ENCODE measurements around the gene SPDYE17. TPM values are rescaled to one million over a fixed set of nuclear protein-coding genes. Genes with fewer than 3 reads are reported as not detected.
"Not testable (repeated sequence)": the region's sequence is repeated elsewhere in the genome, so short reads cannot be mapped to it uniquely, and the experiment has no call there.

The SPDYE17 gene, protein sequence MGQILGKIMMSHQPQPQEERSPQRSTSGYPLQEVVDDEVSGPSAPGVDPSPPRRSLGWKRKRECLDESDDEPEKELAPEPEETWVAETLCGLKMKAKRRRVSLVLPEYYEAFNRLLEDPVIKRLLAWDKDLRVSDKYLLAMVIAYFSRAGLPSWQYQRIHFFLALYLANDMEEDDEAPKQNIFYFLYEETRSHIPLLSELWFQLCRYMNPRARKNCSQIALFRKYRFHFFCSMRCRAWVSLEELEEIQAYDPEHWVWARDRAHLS
- total RNA-seq = not detected

DNA sequence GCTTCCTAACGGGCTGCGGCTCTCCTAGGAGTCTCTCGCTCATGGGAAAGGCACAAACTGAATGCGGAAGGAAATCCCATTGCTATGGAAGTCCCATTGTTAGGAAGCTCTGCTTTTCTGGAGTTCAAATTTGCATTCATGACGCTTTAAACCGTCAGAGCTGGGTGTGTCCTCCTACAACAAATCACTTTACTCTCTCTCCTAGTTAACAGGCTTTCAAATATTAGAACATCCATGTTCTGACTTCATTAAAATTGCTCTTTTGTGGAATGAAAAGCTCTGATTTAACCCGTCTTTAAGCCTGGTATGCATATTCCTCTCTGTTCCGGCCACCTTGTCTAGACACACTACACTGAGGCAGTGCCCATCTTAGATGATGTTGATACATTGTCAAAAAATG, at the start of gene SPDYE17:
TSS of gene SPDYE17 (minus strand) at position 101 of the 400 bp plus-strand sequence. CDS start 1,791 bp downstream, outside the sequence.
- H3K4me3 ChIP-seq; H3K4me1 ChIP-seq (replicated peaks in 1 of 2); H3K27ac ChIP-seq; in situ Hi-C loops (cut with MboI; ENCODE audit: low pct_unique_long_range_greater_than_20kb in 2 of 9, low sequenced_read_pairs in 9 of 9, unreplicated experiment in 9 of 9); ATAC-seq (replicated peaks in 6 of 8): not testable (repeated sequence)
- no CpG with 5 or more reads among the region's 8 CpGs for WGBS, 10 experiments

- in situ Hi-C loops (cut with MboI; ENCODE audit: low pct_unique_long_range_greater_than_20kb in 2 of 9, low sequenced_read_pairs in 9 of 9, unreplicated experiment in 9 of 9); H3K4me3 ChIP-seq; H3K27ac ChIP-seq; H3K4me1 ChIP-seq (replicated peaks in 1 of 2): not testable (repeated sequence)
- 100% methylated on average over 1 of the region's 2 CpGs; no CpG with 5 or more reads in 9 of the 10 experiments for WGBS, 10 experiments
- peak in 1 of 8 experiments; percentile 53 for ATAC-seq (replicated peaks in 6 of 8)
Observed at GRCh38 chr7:77080236-77080635, 48.1 kb upstream of the SPDYE17 start.

DNA sequence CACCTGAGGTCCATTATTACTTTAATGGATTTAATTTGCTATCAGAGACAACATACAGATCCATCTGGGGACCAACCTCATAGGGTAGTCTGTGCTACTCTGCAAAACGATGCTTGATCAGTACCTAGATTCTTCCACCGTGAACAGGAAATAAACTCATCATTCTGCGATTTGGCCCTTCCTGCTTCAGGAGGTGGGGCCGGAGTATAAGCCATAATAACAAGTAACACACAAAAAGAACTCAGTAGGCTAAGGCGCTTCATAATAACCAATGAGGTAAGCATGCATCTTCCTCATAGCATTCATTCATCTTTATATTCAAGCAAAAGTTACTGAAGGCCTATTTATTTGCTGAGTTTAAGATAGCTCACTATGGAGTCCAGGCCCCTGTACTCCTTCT, 47.5 kb upstream of the SPDYE17 start:
- H3K4me3 ChIP-seq; H3K4me1 ChIP-seq (replicated peaks in 1 of 2); ATAC-seq (replicated peaks in 6 of 8); H3K27ac ChIP-seq; in situ Hi-C loops (cut with MboI; ENCODE audit: low pct_unique_long_range_greater_than_20kb in 2 of 9, low sequenced_read_pairs in 9 of 9, unreplicated experiment in 9 of 9): not testable (repeated sequence)
- WGBS, 10 experiments = no CpG with 5 or more reads among the region's 5 CpGs

- in situ Hi-C loops (cut with MboI; ENCODE audit: low pct_unique_long_range_greater_than_20kb in 2 of 9, low sequenced_read_pairs in 9 of 9, unreplicated experiment in 9 of 9); H3K4me3 ChIP-seq; ATAC-seq (replicated peaks in 6 of 8); H3K4me1 ChIP-seq (replicated peaks in 1 of 2); H3K27ac ChIP-seq: not testable (repeated sequence)
Observed at GRCh38 chr7:77079112-77079511, 47.0 kb upstream of the SPDYE17 start.

DNA sequence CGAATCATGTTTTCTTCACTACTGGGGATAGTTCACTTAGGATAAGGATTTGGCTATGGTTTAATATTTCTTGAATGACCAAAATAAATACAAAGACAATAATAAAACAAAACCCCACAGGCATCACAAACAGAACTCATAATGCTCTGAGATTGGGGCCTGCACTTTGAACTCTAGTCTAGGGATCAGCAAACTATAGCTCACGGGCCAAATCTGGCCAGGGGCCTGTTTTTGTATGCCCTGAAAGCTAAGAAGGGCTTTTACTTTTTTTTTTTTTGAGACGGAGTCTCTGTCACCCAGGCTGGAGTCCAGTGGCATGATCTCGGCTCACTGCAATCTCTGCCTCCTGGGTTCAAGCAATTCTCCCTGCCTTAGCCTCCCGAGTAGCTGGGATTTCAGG, 44.9 kb upstream of the SPDYE17 start:
- in situ Hi-C loops (cut with MboI; ENCODE audit: low pct_unique_long_range_greater_than_20kb in 2 of 9, low sequenced_read_pairs in 9 of 9, unreplicated experiment in 9 of 9); ATAC-seq (replicated peaks in 6 of 8); H3K4me3 ChIP-seq; H3K27ac ChIP-seq; H3K4me1 ChIP-seq (replicated peaks in 1 of 2): not testable (repeated sequence)
- WGBS, 10 experiments = no CpG with 5 or more reads among the region's 5 CpGs

DNA sequence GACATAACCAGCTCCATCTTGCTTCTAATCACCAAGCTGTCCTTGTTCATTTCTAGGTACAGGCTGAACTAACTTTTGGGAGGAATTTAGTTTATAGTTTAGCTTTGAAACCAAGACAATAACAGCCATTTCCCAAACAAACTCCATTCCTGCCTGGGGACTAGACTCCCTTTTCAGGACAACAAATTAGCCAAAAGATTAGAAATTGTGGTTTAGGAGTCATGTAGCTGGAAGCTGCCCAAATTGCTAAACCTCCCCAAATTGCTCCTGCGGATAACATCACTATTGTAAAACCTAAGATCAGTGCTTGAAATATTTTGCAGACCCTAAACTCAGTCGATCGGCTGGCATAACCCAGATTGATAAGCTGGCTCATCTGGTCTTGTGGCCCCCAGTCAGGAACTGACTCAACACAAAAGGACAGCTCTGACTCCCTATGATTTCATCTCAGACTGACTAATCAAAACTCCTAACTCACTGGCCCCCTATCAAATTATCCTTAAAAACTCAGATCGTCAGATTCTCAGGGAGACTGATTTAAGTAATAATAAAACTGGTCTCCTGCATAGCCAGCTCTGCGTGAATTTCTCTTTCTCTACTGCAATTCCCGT, 42.7 kb upstream of the SPDYE17 start:
- H3K27ac ChIP-seq; H3K4me3 ChIP-seq; H3K4me1 ChIP-seq (replicated peaks in 1 of 2); in situ Hi-C loops (cut with MboI; ENCODE audit: low pct_unique_long_range_greater_than_20kb in 2 of 9, low sequenced_read_pairs in 9 of 9, unreplicated experiment in 9 of 9); ATAC-seq (replicated peaks in 6 of 8): not testable (repeated sequence)
- no CpG with 5 or more reads among the region's 6 CpGs for WGBS, 10 experiments

DNA sequence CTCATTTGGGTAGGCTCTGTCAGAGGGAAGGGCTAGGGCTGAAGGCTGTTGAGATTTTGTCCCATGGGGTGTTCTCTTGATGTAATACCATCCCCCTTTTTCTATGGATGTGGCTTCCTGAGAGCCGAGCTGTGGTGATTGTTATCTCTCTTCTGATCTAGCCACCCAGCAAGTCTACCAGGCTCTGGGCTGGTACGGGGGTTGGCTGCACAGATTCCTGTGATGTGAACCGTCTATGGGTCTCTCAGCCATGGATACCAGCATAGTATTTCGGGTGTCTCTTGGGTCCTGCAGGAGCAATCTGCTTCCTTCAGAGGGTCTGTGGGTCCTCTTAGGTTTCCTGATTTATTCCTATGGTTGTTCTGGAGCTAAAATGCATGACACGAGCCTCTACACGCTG, 38.9 kb upstream of the SPDYE17 start:
- ATAC-seq (replicated peaks in 6 of 8); H3K4me3 ChIP-seq; H3K27ac ChIP-seq; in situ Hi-C loops (cut with MboI; ENCODE audit: low pct_unique_long_range_greater_than_20kb in 2 of 9, low sequenced_read_pairs in 9 of 9, unreplicated experiment in 9 of 9); H3K4me1 ChIP-seq (replicated peaks in 1 of 2): not testable (repeated sequence)
- WGBS, 10 experiments = 100% methylated on average over 1 to 2 of the region's 6 CpGs; no CpG with 5 or more reads in 8 of the 10 experiments

DNA sequence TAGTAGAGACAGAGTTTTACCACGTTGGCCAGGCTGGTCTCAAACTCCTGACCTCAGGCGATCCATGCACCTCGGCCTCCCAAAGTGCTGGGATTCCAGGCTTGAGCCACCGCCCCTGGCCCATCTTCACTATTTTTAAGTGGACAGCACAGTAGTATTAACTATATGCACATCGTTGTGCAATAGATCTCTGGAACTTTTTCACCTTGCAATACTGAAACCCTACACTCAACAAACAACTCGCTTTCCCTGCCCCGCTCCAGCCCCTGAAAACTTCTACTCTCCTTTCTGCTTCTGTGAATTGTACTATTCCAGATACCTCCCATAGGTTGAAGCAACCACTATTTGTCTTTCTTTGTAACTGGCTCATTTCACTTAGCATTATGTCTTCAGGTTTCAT, 33.7 kb upstream of the SPDYE17 start:
- H3K27ac ChIP-seq; ATAC-seq (replicated peaks in 6 of 8); H3K4me3 ChIP-seq; H3K4me1 ChIP-seq (replicated peaks in 1 of 2); in situ Hi-C loops (cut with MboI; ENCODE audit: low pct_unique_long_range_greater_than_20kb in 2 of 9, low sequenced_read_pairs in 9 of 9, unreplicated experiment in 9 of 9): not testable (repeated sequence)
- WGBS, 10 experiments = 90 to 100% (median 100%) methylated on average over 1 to 2 of the region's 7 CpGs; no CpG with 5 or more reads in 5 of the 10 experiments

DNA sequence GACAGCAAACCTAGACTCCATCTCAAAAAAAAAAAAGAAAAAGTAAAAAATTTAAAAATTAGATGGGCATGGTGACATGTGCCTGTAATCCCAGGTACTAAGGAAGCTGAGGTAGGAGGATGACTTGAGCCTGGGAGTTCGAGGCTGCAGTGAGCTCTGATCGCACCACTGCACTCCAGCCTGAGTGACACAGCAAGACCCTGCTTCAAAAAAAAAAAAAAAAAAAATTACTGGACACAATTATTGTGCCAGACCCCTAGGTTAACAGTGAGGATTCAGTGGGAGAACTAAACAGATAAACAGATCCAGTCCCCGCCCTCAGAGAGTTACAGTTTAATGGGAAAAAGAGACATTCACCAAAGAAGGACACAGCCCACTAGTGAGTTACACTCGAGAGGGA, 31.6 kb upstream of the SPDYE17 start:
- ATAC-seq (replicated peaks in 6 of 8); H3K4me1 ChIP-seq (replicated peaks in 1 of 2); H3K4me3 ChIP-seq; in situ Hi-C loops (cut with MboI; ENCODE audit: low pct_unique_long_range_greater_than_20kb in 2 of 9, low sequenced_read_pairs in 9 of 9, unreplicated experiment in 9 of 9); H3K27ac ChIP-seq: not testable (repeated sequence)
- WGBS, 10 experiments = 80% methylated on average over 1 of the region's 4 CpGs; no CpG with 5 or more reads in 9 of the 10 experiments

DNA sequence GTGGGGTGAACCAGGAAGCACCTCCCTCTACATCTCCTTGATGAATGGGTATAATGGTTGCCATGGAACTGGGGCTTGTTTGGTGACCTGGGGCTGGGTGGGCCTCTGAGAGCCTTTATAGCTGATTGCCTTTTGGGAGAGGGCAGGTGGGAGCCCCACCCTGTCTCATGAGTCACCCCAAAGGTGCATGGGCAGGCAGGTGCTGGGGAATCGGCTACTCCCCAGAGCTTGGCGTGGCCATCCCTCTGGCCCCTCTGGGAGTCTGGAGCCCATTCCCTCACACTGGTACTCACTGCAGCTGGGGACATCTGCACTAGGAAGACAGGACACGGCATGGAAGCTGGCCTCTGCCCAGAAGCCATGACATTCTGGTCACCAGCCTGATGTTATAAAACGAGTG, 30.4 kb upstream of the SPDYE17 start, which contains the start of gene SPDYE18:
TSS of gene SPDYE18 (minus strand) at position 2 of the 400 bp plus-strand sequence. CDS start 2,046 bp downstream, outside the sequence.
- H3K27ac ChIP-seq; in situ Hi-C loops (cut with MboI; ENCODE audit: low pct_unique_long_range_greater_than_20kb in 2 of 9, low sequenced_read_pairs in 9 of 9, unreplicated experiment in 9 of 9); ATAC-seq (replicated peaks in 6 of 8); H3K4me1 ChIP-seq (replicated peaks in 1 of 2); H3K4me3 ChIP-seq: not testable (repeated sequence)
- WGBS, 10 experiments = no CpG with 5 or more reads among the region's 4 CpGs

GRCh38 chr7:77026349-77026748, 5.8 kb downstream of the SPDYE17 start:
- H3K4me1 ChIP-seq (replicated peaks in 1 of 2); H3K4me3 ChIP-seq; ATAC-seq (replicated peaks in 6 of 8); H3K27ac ChIP-seq; in situ Hi-C loops (cut with MboI; ENCODE audit: low pct_unique_long_range_greater_than_20kb in 2 of 9, low sequenced_read_pairs in 9 of 9, unreplicated experiment in 9 of 9): not testable (repeated sequence)
- no CpG with 5 or more reads among the region's 10 CpGs for WGBS, 10 experiments

DNA sequence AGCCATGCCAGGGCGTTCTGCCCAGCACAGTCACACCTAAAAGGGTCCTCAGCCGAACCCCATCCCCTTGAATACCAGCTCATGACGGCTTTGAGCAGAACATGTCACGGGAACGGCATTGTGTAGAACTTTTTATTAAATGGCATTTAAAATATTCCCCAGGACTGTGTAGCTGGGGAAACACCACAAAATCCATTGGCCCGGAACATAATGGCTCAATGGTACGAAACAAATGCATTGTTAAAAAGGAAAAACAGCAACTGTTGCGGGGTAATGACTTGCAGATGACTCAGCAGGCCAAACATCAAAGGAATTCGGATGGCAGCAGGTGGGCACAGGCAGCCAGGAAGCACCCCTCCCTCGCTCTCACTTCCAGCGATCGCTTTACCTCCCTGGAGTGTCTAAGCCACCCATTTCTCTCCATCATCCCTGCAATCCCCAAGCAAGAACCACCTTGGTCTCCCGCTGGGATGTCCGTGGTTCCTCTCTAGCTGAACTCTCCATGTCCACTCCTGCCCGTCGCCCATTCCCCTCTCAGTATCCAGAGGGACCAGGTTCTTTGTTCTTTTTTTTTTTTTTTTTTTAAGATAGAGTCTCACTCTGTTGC, 22.0 kb downstream of the SPDYE17 start:
- in situ Hi-C loops (cut with MboI; ENCODE audit: low pct_unique_long_range_greater_than_20kb in 2 of 9, low sequenced_read_pairs in 9 of 9, unreplicated experiment in 9 of 9); H3K4me1 ChIP-seq (replicated peaks in 1 of 2); H3K4me3 ChIP-seq; H3K27ac ChIP-seq: not testable (repeated sequence)
- no CpG with 5 or more reads among the region's 16 CpGs for WGBS, 10 experiments
- ATAC-seq (replicated peaks in 6 of 8) = peak in 5 of 8 experiments; percentile 58 to 88 (median 85)

GRCh38 chr7:77008000-77008399, 24.2 kb downstream of the SPDYE17 start:
- in situ Hi-C loops (cut with MboI; ENCODE audit: low pct_unique_long_range_greater_than_20kb in 2 of 9, low sequenced_read_pairs in 9 of 9, unreplicated experiment in 9 of 9); H3K4me3 ChIP-seq; H3K4me1 ChIP-seq (replicated peaks in 1 of 2); H3K27ac ChIP-seq: not testable (repeated sequence)
- 32 to 96% (median 95%) methylated on average over 3 to 4 of the region's 10 CpGs; no CpG with 5 or more reads in 7 of the 10 experiments for WGBS, 10 experiments
- peak in 3 of 8 experiments; percentile 85 to 95 (median 93) for ATAC-seq (replicated peaks in 6 of 8)
